WI38 (cell line): Measurements from ENCODE around the gene MPC1L.

Source experiments
- H3K4me3 ChIP-seq: 2 replicates; pipeline ENCODE4 v1.5.1; 2011; ENCODE audit warnings: low read depth, mild to moderate bottlenecking, control low read depth, low read length
- TF ChIP-seq, protein P1 (sequence below): IDR thresholded peaks from 2 replicates; pipeline ENCODE4 v1.5.1; 2012; ENCODE audit warnings: low read depth, mild to moderate bottlenecking, control low read depth, low read length

MPC1L gene

DNA sequence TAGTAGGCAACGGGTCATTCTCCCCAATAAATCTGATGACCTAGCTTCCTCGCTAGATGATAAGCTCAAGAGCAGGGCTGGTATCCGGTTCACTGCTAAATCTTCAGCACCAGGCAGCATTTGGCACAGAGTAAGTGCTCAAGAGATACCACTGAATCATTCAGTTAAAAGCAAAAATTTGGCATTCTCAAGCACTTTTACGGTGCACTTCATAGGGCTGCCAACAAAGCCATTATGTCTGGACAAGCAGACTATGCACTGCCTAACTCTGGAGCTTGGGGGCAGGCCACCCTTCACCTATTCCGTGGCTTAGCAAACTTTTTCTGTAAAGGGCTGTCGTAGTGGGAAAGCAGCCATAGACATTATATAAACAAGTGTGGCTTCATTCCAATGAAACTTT is 47.9 kb downstream of the MPC1L start:
- no peak overlapping the region for H3K4me3 ChIP-seq
- TF ChIP-seq, protein P1, sequence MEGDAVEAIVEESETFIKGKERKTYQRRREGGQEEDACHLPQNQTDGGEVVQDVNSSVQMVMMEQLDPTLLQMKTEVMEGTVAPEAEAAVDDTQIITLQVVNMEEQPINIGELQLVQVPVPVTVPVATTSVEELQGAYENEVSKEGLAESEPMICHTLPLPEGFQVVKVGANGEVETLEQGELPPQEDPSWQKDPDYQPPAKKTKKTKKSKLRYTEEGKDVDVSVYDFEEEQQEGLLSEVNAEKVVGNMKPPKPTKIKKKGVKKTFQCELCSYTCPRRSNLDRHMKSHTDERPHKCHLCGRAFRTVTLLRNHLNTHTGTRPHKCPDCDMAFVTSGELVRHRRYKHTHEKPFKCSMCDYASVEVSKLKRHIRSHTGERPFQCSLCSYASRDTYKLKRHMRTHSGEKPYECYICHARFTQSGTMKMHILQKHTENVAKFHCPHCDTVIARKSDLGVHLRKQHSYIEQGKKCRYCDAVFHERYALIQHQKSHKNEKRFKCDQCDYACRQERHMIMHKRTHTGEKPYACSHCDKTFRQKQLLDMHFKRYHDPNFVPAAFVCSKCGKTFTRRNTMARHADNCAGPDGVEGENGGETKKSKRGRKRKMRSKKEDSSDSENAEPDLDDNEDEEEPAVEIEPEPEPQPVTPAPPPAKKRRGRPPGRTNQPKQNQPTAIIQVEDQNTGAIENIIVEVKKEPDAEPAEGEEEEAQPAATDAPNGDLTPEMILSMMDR: no peak
